Hepatocyte (in vitro differentiated cells): ENCODE measurements around the gene PVALEF. TPM values are rescaled to one million over a fixed set of nuclear protein-coding genes. Genes with fewer than 3 reads are reported as not detected.

Experiments
- DNase-seq: peaks from one replicate; pipeline ENCODE4 v3.0.0-alpha.2; 2016; ENCODE audit warnings: low spot score
- H2AFZ ChIP-seq: fragments of 200-600 bp; sonication (generic); 2 replicates; pipeline ENCODE4 v1.6.0; 2016; ENCODE audit warnings: antibody characterized with exemption, mild to moderate bottlenecking
- H3K27ac ChIP-seq: fragments of 200-600 bp; sonication (generic); 2 replicates; pipeline ENCODE4 v1.5.1; 2016; ENCODE audit warnings: mild to moderate bottlenecking
- H3K27me3 ChIP-seq: fragments of 200-600 bp; sonication (generic); 2 replicates; pipeline ENCODE4 v1.6.1; 2016
- H3K36me3 ChIP-seq: fragments of 200-600 bp; sonication (generic); replicated peaks from 2 replicates; pipeline ENCODE4 v1.5.1; 2016; ENCODE audit warnings: low read depth; ENCODE audit not compliant: insufficient read depth
- H3K4me1 ChIP-seq: fragments of 200-600 bp; sonication (generic); 2 replicates; pipeline ENCODE4 v1.5.1; 2016; ENCODE audit warnings: mild to moderate bottlenecking, moderate library complexity; ENCODE audit not compliant: insufficient read depth
- H3K4me2 ChIP-seq: fragments of 200-600 bp; sonication (generic); 2 replicates; pipeline ENCODE4 v1.6.0; 2016
- H3K4me3 ChIP-seq: fragments of 200-600 bp; sonication (generic); 2 replicates; pipeline ENCODE4 v1.5.1; 2016; ENCODE audit warnings: mild to moderate bottlenecking
- H3K79me2 ChIP-seq: fragments of 200-600 bp; sonication (generic); 2 replicates; pipeline ENCODE4 v1.6.0; 2017; ENCODE audit warnings: mild to moderate bottlenecking
- H3K9me2 ChIP-seq: fragments of 200-600 bp; sonication (generic); replicated peaks from 2 replicates; pipeline ENCODE4 v1.6.0; 2017; ENCODE audit warnings: mild to moderate bottlenecking; ENCODE audit not compliant: insufficient read depth
- H3K9me3 ChIP-seq: fragments of 200-600 bp; sonication (generic); 2 replicates; pipeline ENCODE4 v1.5.1; 2016; ENCODE audit warnings: low read depth, mild to moderate bottlenecking
- H4K20me1 ChIP-seq: fragments of 200-600 bp; sonication (generic); 2 replicates; pipeline ENCODE4 v1.6.0; 2016; ENCODE audit warnings: mild to moderate bottlenecking; ENCODE audit not compliant: insufficient read depth, poor library complexity, severe bottlenecking
- EZH2 ChIP-seq: fragments of 200-600 bp; sonication (generic); IDR thresholded peaks from 2 replicates; pipeline ENCODE4 v1.6.1; 2016; ENCODE audit warnings: antibody characterized with exemption, mild to moderate bottlenecking, borderline replicate concordance
- EZH2phosphoT487 ChIP-seq: fragments of 200-600 bp; sonication (generic); IDR thresholded peaks from one replicate; pipeline ENCODE4 v1.6.1; 2018; ENCODE audit warnings: antibody characterized with exemption, mild to moderate bottlenecking, low read depth, moderate library complexity; ENCODE audit not compliant: unreplicated experiment, severe bottlenecking
- WGBS: methylation state at CpG from one replicate; pipeline ENCODE4 v1.1.6; 2016; ENCODE audit warnings: low lambda C conversion rate; ENCODE audit errors: missing lambda C conversion rate; 5-methylcytosine and 5-hydroxymethylcytosine counted together
- polyA plus RNA-seq: library from polyadenylated mRNA; unstranded; fragments of >200 nt; fragmentation: Nextera tagmentation; extraction: Ambion mirVana; gene quantifications from 2 replicates; pipeline ENCODE4 v1.2.1, GENCODE V29; 2016
- total RNA-seq: library from RNA; depleted of rRNA; stranded (reverse); fragments of >200 nt; gene quantifications from 2 replicates; pipeline ENCODE4 v1.2.3, GENCODE V29; 2014
- TF ChIP-seq, protein P1 (sequence below): fragments of 200-600 bp; sonication (generic); IDR thresholded peaks from 2 replicates; pipeline ENCODE4 v1.5.1; 2016; ENCODE audit warnings: antibody characterized with exemption, mild to moderate bottlenecking; ENCODE audit not compliant: poor library complexity

Gene PVALEF
- total and polyA plus RNA-seq, 2 experiments from 2014 or later, result 0.15 TPM; not detected in 1

DNA sequence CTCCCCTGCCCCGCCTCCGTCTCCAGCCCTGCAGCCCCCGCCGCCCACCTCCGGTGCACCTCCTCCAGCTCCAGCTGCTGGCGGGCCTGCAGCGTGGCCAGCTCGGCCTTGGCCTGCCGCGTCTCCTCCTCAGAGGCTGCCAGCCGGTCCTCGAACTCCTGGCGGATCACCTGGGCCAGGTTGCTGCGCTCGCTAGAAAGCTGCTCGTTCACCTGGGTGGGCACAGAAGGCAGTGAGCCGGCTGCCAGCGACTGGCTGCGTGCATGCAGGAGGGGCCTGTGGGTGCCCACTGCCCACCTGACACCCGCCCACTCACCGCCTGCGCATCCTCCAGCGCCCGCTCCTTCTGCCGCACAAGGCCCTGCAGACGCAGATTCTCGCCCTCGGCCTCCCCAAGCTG is 25.3 kb downstream of the PVALEF start:
- Histone ChIP-seq H3K9me2 (no peaks in the 10 kb centered on the region), H3K4me2 (no peak overlapping the region), H3K79me2 (no peaks in the 10 kb centered on the region), H2AFZ (no peak overlapping the region), H3K27me3 (no peaks in the 10 kb centered on the region), H3K27ac (no peak overlapping the region), H3K9me3 (no peaks in the 10 kb centered on the region), H3K36me3 (no peaks in the 10 kb centered on the region), H4K20me1 (no peaks in the 10 kb centered on the region), H3K4me3 (no peak overlapping the region), H3K4me1 (no peaks in the 10 kb centered on the region)
- TF ChIP-seq EZH2 (no peak), EZH2phosphoT487 (no peak)
- no peak for DNase-seq
- 99% methylated on average over 22 of the region's 28 CpGs for WGBS

DNA sequence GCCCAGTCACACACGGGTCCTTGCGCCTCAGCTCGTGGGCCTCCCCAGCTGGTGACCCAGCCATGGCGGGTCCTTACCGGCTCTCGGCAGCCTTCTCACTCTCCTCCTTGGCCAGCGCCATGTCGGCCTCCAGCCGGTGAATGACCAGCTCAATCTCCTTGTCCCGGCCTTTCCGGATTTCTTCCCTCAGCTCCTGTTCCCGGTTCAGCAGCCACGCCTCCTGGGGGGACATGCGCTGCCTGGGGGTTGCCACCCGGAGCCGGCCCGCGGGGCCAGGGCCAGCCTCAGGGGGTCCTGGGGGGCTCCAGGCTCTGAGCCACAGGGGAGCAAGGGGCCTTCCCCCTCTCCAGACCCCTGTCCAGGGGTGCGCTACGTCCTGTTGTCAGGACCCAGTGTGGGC is 25.8 kb downstream of the PVALEF start:
- Histone ChIP-seq H3K9me3 (no peaks in the 10 kb centered on the region), H3K4me2 (no peak overlapping the region), H4K20me1 (no peaks in the 10 kb centered on the region), H3K9me2 (no peaks in the 10 kb centered on the region), H3K36me3 (no peaks in the 10 kb centered on the region), H2AFZ (no peak overlapping the region), H3K79me2 (no peaks in the 10 kb centered on the region), H3K27ac (no peak overlapping the region), H3K27me3 (no peaks in the 10 kb centered on the region), H3K4me3 (no peak overlapping the region), H3K4me1 (no peaks in the 10 kb centered on the region)
- no peak for DNase-seq
- TF ChIP-seq EZH2 (no peak), EZH2phosphoT487 (no peak)
- TF ChIP-seq, protein P1, sequence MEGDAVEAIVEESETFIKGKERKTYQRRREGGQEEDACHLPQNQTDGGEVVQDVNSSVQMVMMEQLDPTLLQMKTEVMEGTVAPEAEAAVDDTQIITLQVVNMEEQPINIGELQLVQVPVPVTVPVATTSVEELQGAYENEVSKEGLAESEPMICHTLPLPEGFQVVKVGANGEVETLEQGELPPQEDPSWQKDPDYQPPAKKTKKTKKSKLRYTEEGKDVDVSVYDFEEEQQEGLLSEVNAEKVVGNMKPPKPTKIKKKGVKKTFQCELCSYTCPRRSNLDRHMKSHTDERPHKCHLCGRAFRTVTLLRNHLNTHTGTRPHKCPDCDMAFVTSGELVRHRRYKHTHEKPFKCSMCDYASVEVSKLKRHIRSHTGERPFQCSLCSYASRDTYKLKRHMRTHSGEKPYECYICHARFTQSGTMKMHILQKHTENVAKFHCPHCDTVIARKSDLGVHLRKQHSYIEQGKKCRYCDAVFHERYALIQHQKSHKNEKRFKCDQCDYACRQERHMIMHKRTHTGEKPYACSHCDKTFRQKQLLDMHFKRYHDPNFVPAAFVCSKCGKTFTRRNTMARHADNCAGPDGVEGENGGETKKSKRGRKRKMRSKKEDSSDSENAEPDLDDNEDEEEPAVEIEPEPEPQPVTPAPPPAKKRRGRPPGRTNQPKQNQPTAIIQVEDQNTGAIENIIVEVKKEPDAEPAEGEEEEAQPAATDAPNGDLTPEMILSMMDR, result no peak
- 91% methylated on average over 17 of the region's 20 CpGs for WGBS

DNA sequence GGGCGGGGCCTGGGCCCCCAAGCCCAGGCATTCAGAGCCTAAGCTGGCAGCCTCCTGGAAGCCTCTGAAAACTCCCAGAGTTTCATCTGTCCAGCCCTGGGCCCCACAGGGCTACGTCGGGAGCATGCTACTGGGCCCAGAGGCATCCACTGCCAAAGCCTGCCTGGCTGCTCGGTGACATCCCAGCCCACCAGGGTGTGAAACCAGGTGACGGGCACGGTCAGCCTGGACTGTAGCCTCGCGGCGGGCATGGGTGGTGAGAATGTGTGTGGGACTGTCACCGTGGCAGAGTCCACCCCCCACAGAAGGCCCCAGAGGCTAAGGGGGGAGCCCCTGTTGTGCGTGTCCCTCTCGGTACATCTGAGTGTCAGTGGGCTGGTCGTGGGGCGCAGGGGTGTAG is 26.3 kb downstream of the PVALEF start:
- Histone ChIP-seq H3K4me2 (no peak overlapping the region), H3K9me2 (no peaks in the 10 kb centered on the region), H3K27ac (no peak overlapping the region), H3K27me3 (no peaks in the 10 kb centered on the region), H3K9me3 (no peaks in the 10 kb centered on the region), H2AFZ (no peak overlapping the region), H3K79me2 (no peaks in the 10 kb centered on the region), H3K4me3 (no peak overlapping the region), H3K36me3 (no peaks in the 10 kb centered on the region), H3K4me1 (no peaks in the 10 kb centered on the region), H4K20me1 (no peaks in the 10 kb centered on the region)
- 96% methylated on average over 14 of the region's 14 CpGs for WGBS
- no peak for DNase-seq
- TF ChIP-seq EZH2, result no peak

GRCh38 chr17:81192386-81193050 is 27.2 kb downstream of the PVALEF start:
- H3K27ac ChIP-seq, result no peak overlapping the region
- no peaks in the 10 kb centered on the region for H3K9me2 ChIP-seq
- no peaks in the 10 kb centered on the region for H3K4me1 ChIP-seq
- no peaks in the 10 kb centered on the region for H4K20me1 ChIP-seq
- H3K4me2 ChIP-seq, result no peak overlapping the region
- 79% methylated on average over 19 of the region's 34 CpGs for WGBS
- no peak overlapping the region for H3K4me3 ChIP-seq
- H3K36me3 ChIP-seq, result no peaks in the 10 kb centered on the region
- H2AFZ ChIP-seq, result no peak overlapping the region
- TF ChIP-seq, protein P1, result no peak
- no peak for TF ChIP-seq EZH2phosphoT487
- H3K27me3 ChIP-seq, result no peaks in the 10 kb centered on the region
- no peaks in the 10 kb centered on the region for H3K79me2 ChIP-seq
- DNase-seq, result no peak
- H3K9me3 ChIP-seq, result no peaks in the 10 kb centered on the region
